ENCODE measurements around the gene ABCA10.

ABCA10 gene

GRCh38 chr17:69144331-69145255 is 84.0 kb downstream of the ABCA10 start:
- no peak overlapping the region for H3K4me3 ChIP-seq (ENCODE audit: low read depth in 1 of 2, low read length in 1 of 2)
- TF ChIP-seq CTCF (IDR thresholded peaks at IDR 0.05) = no peak
- no peaks in the 10 kb centered on the region for H3K9me3 ChIP-seq
- no peak overlapping the region for H3K27ac ChIP-seq
- no peaks in the 10 kb centered on the region for H3K27me3 ChIP-seq
- H3K4me1 ChIP-seq (ENCODE audit: control insufficient read depth in 1 of 2, insufficient read depth in 1 of 2, low read depth in 1 of 2, low read length in 1 of 2) = no peaks in the 10 kb centered on the region
- no peaks in the 10 kb centered on the region for H3K36me3 ChIP-seq

GRCh38 chr17:69143683-69144231 is 84.9 kb downstream of the ABCA10 start:
- no peak overlapping the region for H3K4me3 ChIP-seq (ENCODE audit: low read depth in 1 of 2, low read length in 1 of 2)
- no peaks in the 10 kb centered on the region for H3K4me1 ChIP-seq (ENCODE audit: control insufficient read depth in 1 of 2, insufficient read depth in 1 of 2, low read depth in 1 of 2, low read length in 1 of 2)
- H3K27ac ChIP-seq = no peak overlapping the region
- no peaks in the 10 kb centered on the region for H3K9me3 ChIP-seq
- no peak for TF ChIP-seq CTCF (IDR thresholded peaks at IDR 0.05)
- H3K36me3 ChIP-seq = no peaks in the 10 kb centered on the region
- no peaks in the 10 kb centered on the region for H3K27me3 ChIP-seq

- H3K9me3 ChIP-seq = no peaks in the 10 kb centered on the region
- H3K27me3 ChIP-seq = no peaks in the 10 kb centered on the region
- no peaks in the 10 kb centered on the region for H3K4me1 ChIP-seq (ENCODE audit: control insufficient read depth in 1 of 2, insufficient read depth in 1 of 2, low read depth in 1 of 2, low read length in 1 of 2)
- H3K4me3 ChIP-seq (ENCODE audit: low read depth in 1 of 2, low read length in 1 of 2) = no peak overlapping the region
- TF ChIP-seq CTCF (IDR thresholded peaks at IDR 0.05) = no peak
- no peak overlapping the region for H3K27ac ChIP-seq
- H3K36me3 ChIP-seq = no peaks in the 10 kb centered on the region
Measured at GRCh38 chr17:69143151-69143550, 85.5 kb downstream of the ABCA10 start.

GRCh38 chr17:69142175-69142802 is 86.3 kb downstream of the ABCA10 start:
- TF ChIP-seq CTCF (IDR thresholded peaks at IDR 0.05) = no peak
- Histone ChIP-seq H3K9me3 (no peaks in the 10 kb centered on the region), H3K4me3 (ENCODE audit: low read depth in 1 of 2, low read length in 1 of 2) (no peak overlapping the region), H3K36me3 (no peaks in the 10 kb centered on the region), H3K4me1 (ENCODE audit: control insufficient read depth in 1 of 2, insufficient read depth in 1 of 2, low read depth in 1 of 2, low read length in 1 of 2) (no peaks in the 10 kb centered on the region), H3K27me3 (no peaks in the 10 kb centered on the region), H3K27ac (no peak overlapping the region)

GRCh38 chr17:69141431-69142174 is 87.0 kb downstream of the ABCA10 start, which contains the start of gene ABCA6:
TSS of gene ABCA6 (minus strand) at chr17:69141895. CDS start at chr17:69140703, 1,192 bp downstream.
- Histone ChIP-seq H3K9me3 (no peaks in the 10 kb centered on the region), H3K27me3 (no peaks in the 10 kb centered on the region), H3K4me3 (ENCODE audit: low read depth in 1 of 2, low read length in 1 of 2) (no peak within 1 kb of the TSS), H3K27ac (no peak within 1 kb of the TSS), H3K4me1 (ENCODE audit: control insufficient read depth in 1 of 2, insufficient read depth in 1 of 2, low read depth in 1 of 2, low read length in 1 of 2) (no peaks in the 10 kb centered on the region), H3K36me3 (no peaks in the 10 kb centered on the region)
- no peak for TF ChIP-seq CTCF (IDR thresholded peaks at IDR 0.05)

Data from neutrophil (primary cell).